NK-92 treated with Interleukin-12 subunit alpha and Interleukin-12 subunit beta, amount 100 ng/mL, for 24 hours (cell line): Measurements from ENCODE around the gene GAGE12E.
"Not testable (repeated sequence)": the region's sequence is repeated elsewhere in the genome, so short reads cannot be mapped to it uniquely, and the experiment has no call there.

Experiments used
- DNase-seq: peaks from one replicate; lab custom pipeline; 2025; lab: John Stamatoyannopoulos, UW

GAGE12E gene

GRCh38 chrX:49550989-49551388 is at the start of gene GAGE12E:
TSS of gene GAGE12E (plus strand) at chrX:49551289. CDS start at chrX:49552444, 1,155 bp downstream.
- not testable (repeated sequence) for DNase-seq

GRCh38 chrX:49531877-49532276 is 19.2 kb upstream of the GAGE12E start, which contains the start of gene GAGE12C:
TSS of gene GAGE12C (plus strand) at chrX:49532177. CDS start at chrX:49533332, 1,155 bp downstream.
- not testable (repeated sequence) for DNase-seq

GRCh38 chrX:49541433-49541832 is 9.7 kb upstream of the GAGE12E start, which contains the start of gene GAGE12D:
TSS of gene GAGE12D (plus strand) at chrX:49541733. CDS start at chrX:49542888, 1,155 bp downstream.
- DNase-seq = not testable (repeated sequence)

- DNase-seq = not testable (repeated sequence)
Observed at GRCh38 chrX:49560542-49560941, 9.5 kb downstream of the GAGE12E start, which contains the start of gene GAGE12F. TSS of gene GAGE12F (plus strand) at chrX:49560842. CDS start at chrX:49561997, 1,155 bp downstream.

- DNase-seq = not testable (repeated sequence)
Observed at GRCh38 chrX:49568728-49569127, 17.6 kb downstream of the GAGE12E start.

- DNase-seq = not testable (repeated sequence)
Observed at GRCh38 chrX:49569152-49569551, 18.1 kb downstream of the GAGE12E start.

GRCh38 chrX:49570100-49570499 is 19.0 kb downstream of the GAGE12E start, which contains the start of gene GAGE12G:
TSS of gene GAGE12G (plus strand) at chrX:49570400. CDS start at chrX:49571555, 1,155 bp downstream.
- DNase-seq = not testable (repeated sequence)

- not testable (repeated sequence) for DNase-seq
Observed at GRCh38 chrX:49579649-49580048, 28.6 kb downstream of the GAGE12E start, which contains the start of gene GAGE12H. TSS of gene GAGE12H (plus strand) at chrX:49579949. CDS start at chrX:49581104, 1,155 bp downstream.

- not testable (repeated sequence) for DNase-seq
Observed at GRCh38 chrX:49589196-49589595, 38.1 kb downstream of the GAGE12E start, which contains the start of gene GAGE2A. TSS of gene GAGE2A (plus strand) at chrX:49589496. CDS start at chrX:49590651, 1,155 bp downstream.

GRCh38 chrX:49589769-49590478 is 38.8 kb downstream of the GAGE12E start:
- not testable (repeated sequence) for DNase-seq

GRCh38 chrX:49590488-49590887 is 39.4 kb downstream of the GAGE12E start:
- DNase-seq = not testable (repeated sequence)

- DNase-seq = not testable (repeated sequence)
Observed at GRCh38 chrX:49598720-49599119, 47.6 kb downstream of the GAGE12E start, which contains the start of gene GAGE1. TSS of gene GAGE1 (plus strand) at chrX:49599020. CDS start at chrX:49600175, 1,155 bp downstream.
